Left ventricle myocardium superior (tissue), 1 donor: Measurements from ENCODE around the gene PARVA. TPM values are rescaled to one million over a fixed set of nuclear protein-coding genes. Genes with fewer than 3 reads are reported as not detected.

Source experiments
- ATAC-seq: fragments of 200-7000 bp; cut with Tn5 transposase; one replicate; pipeline ENCODE4 v1.9.1; 2020; ENCODE audit warnings: mild to moderate bottlenecking, moderate library complexity
- DNase-seq: peaks from one replicate; pipeline ENCODE4 v3.0.0-alpha.2; 2020
- intact Hi-C: fragments of 100-400 bp; cut with micrococcal nuclease; formaldehyde crosslinking; loops from one replicate; pipeline ENCODE4 v1.11.0; 2022
- total RNA-seq: library from RNA; stranded (reverse); fragmentation: NEBNext Ultra II Directional; extraction: Animal tissue kit (Norgen Biotek cat#: 25700); gene quantifications from one replicate; pipeline ENCODE4 v1.2.1, GENCODE V29; 2021
- donor health status: DM: no; HTN: yes; CAD: no; lungs with severe emphysema.

Gene PARVA
- total RNA-seq, 1 donor from 2014 or later = 56.4 TPM

DNA sequence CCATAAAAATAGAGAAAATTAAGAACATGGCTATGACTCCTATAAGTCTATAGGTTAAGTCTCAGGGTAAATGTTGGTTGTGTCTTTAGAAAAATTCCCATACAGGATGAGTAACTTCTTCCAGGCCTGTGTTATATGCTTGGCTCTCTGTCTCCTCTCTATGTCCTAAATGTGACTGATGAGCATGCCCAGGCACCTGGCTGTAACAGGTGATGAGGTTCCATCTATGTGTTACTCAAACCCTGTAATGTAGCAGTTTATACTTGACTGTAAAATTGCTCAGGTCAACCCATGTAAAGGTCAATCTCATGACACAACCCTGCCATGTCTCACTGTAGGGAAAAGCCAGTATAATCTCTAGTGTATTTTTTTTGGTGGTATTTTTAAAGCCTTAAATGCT lies 69.5 kb downstream of the PARVA start:
- DNase-seq (no peak), ATAC-seq (no peak)
- intact Hi-C loops = no loop called here

DNA sequence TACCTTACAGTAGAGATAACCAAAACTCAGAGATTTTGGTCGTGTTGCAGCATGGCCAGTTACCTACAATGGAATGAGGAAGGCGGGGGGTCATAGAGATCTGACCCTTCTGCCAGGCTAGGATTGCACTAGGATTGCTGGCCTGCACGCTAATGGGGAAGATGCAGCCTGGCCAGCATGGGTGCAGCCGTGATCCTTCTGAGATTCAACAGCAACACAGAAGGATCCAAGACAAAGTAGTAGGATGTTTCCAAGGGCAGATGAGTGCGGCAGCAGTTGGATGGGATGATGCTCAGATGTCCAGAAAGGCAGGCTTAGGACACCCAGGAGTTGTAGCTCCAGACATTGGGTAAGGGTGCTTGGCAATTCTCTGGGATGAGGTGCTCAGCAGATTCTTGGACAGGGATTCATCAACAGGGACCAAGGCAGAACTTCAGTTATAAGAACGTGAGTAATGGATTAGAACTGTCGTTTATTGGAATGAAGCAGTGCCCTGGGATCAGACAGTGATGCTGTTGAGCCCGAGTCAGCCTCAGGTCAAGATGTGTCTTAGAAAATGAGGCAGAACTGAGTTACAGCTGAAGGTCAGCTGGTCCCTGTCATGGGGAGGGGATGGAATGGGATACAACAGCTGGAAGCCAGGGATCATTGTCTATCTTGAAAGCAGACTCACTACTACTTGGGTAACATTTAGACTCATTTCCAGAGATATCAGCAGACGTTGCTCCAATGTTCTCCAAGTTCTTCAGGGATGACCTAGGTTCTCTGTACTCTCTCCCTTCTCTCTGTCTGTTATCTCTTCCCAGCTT lies 71.0 kb downstream of the PARVA start:
- DNase-seq (no peak), ATAC-seq (peak; percentile 41)
- intact Hi-C loops = no loop called here

- ATAC-seq (no peak), DNase-seq (no peak)
- intact Hi-C loops = no loop called here
These were observed 72.8 kb downstream of the PARVA start for GRCh38 chr11:12449961-12450715.

- ATAC-seq = no peak
- no peak for DNase-seq
- intact Hi-C loops = no loop called here
These were observed 73.9 kb downstream of the PARVA start for GRCh38 chr11:12451179-12451814.

GRCh38 chr11:12453243-12453642 lies 75.9 kb downstream of the PARVA start:
- DNase-seq = no peak
- intact Hi-C loops = no loop called here
- ATAC-seq = peak; percentile 34

GRCh38 chr11:12454782-12455181 lies 77.4 kb downstream of the PARVA start:
- intact Hi-C loops = no loop called here
- DNase-seq (no peak), ATAC-seq (no peak)

DNA sequence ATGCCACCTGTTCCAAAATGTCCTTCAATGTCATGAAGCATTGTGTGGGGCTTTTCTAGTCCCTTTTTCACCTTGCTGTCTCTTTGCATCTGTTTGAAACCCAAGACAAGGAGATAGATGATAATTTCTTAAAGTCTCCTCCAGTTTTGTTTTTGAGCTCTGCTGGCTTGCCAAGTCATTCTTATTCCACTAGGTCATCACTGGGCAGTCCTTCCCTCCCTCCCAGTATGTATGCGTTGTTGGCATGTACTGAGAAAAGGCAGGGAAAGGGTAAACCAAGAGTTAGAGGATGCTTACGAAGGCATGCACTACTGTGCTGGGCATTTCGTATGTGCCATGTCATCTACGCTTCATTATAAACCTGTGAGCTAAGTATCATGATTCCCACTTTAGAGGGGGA lies 78.6 kb downstream of the PARVA start:
- ATAC-seq (no peak), DNase-seq (no peak)
- intact Hi-C loops = no loop called here

- intact Hi-C loops = no loop called here
- DNase-seq = no peak
- no peak for ATAC-seq
These were observed 79.5 kb downstream of the PARVA start for GRCh38 chr11:12456651-12457579.

GRCh38 chr11:12458042-12458441 lies 80.7 kb downstream of the PARVA start:
- intact Hi-C loops = no loop called here
- ATAC-seq = peak; percentile 38
- no peak for DNase-seq

DNA sequence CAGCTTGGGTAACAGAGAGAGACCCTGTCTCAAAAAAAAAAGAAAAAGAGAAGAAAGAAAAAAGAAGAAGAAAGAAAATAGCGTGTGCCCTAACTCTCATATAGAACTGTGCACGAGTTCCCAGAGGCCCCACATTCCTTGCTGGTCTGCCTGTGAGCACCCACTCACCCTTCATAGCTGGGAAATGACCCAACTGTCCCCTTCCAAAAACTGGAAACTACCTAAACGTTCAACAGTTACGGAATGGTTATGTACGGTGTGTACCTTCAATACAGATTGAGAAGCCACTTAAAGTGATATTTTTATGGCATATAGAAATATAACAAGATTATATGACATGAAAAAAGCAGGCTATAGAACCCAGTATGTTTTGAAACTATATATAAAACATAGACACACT lies 82.0 kb downstream of the PARVA start:
- intact Hi-C loops = no loop called here
- ATAC-seq = no peak
- no peak for DNase-seq

GRCh38 chr11:12459865-12460444 lies 82.6 kb downstream of the PARVA start:
- DNase-seq (no peak), ATAC-seq (no peak)
- intact Hi-C loops = no loop called here

DNA sequence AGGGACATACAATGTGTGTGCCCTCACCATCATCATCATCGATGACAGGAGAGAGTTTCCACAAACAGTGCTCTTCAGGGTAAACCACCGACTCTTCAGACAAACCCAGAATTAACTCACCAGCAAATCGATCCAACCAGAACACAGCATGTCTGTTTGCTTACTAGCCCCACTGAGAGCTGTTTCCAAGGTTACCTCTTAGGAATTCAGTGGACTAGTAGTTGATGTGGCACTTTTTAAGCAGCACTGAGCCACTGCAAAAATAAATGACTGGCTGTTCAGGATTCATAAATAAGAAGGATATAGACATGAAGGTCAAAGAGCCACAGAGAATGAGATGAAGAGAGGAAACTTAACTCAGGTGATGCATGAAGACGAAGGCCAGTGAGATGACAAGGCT lies 83.1 kb downstream of the PARVA start:
- DNase-seq (no peak), ATAC-seq (no peak)
- intact Hi-C loops = no loop called here

DNA sequence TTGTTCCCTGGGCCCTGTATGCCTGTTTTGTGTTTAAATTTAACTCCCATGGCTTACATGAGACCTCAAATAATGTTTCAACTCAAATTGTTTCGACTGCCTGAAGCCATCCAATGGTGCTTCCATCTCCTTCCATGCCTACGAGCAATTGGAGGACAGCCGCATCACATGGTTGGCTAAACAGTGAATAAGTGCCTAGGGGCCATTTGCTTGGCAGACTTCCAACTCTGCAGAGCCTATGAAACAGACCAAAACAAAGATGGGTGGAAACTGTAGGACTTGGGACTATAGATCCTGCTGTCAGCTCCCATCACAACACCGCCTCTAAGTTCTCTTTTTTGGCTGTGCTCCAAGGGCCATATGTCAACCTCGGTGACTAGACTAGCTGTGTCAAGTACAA lies 84.1 kb downstream of the PARVA start:
- ATAC-seq (no peak), DNase-seq (no peak)
- intact Hi-C loops = no loop called here

DNA sequence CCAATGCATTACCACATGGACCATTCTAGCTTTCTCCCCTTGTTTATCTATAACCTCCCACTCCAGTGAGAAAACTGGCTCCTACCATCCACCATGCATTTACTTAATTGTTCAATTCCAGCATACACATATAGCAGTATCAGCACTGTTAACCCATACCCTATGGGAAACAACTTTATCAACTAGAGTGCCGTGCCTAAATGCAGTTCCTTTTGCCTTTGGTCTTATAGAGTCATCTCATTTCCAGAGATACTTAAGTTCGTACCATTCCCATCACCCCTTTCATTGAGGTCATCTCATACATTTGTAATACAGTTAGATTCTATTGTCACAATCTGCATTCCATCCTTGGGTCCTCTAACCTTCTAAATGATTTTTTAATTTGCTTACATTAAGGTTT lies 86.9 kb downstream of the PARVA start:
- DNase-seq (no peak), ATAC-seq (no peak)
- intact Hi-C loops = no loop called here

DNA sequence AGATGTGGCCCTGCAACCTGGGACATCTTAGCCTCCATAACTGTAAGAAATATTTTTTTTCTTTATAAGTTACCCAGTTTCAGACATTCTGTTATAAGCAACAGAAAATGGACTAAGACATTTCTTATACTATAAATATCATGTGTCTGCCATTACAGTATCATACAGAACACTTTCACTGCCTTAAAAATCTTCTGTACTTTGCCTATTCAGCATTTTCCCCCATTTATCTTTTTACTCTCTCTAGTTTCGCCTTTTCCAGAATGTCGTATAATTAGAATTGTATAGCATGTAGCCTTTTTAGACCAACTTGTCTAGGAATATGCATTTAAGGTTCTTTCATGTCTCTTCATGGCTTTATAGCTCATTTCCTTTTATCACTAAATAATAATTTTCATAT lies 88.0 kb downstream of the PARVA start:
- intact Hi-C loops = no loop called here
- ATAC-seq (no peak), DNase-seq (no peak)

DNA sequence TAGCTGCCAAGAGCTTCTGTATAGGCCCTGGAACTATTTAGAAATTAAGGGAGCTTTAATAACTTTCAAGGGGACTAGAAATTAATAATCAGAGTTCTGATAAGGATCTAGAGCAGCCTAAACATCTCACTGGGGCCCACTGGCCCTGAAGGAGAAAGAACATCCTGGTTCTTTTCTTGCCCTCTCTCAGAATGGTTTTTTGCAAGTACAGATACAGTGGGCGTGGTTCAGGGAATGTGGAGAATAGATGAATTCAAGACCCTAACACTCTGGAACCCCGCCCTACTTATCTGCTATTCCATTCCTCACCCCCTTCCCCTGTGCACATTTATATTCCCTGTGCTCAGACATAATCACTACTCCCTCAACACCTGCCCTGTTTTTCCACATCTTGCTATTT lies 90.2 kb downstream of the PARVA start:
- ATAC-seq = no peak
- no peak for DNase-seq
- intact Hi-C loops = no loop called here

- intact Hi-C loops = no loop called here
- DNase-seq (no peak), ATAC-seq (peak; percentile 53)
These were observed 92.1 kb downstream of the PARVA start for GRCh38 chr11:12469451-12469850.

GRCh38 chr11:12470236-12470635 lies 92.9 kb downstream of the PARVA start:
- intact Hi-C loops = no loop called here
- no peak for DNase-seq
- ATAC-seq = no peak

GRCh38 chr11:12472401-12473005 lies 95.1 kb downstream of the PARVA start:
- intact Hi-C loops = no loop called here

More at GRCh38 chr11:12472401-12473005, 95.1 kb downstream of the PARVA start:
- ATAC-seq (no peak), DNase-seq (no peak)
